AG09309 (cell line): ENCODE data around the gene CCN5.
"Not testable (repeated sequence)": the region's sequence is repeated elsewhere in the genome, so short reads cannot be mapped to it uniquely, and the experiment has no call there.

Experiments used
- DNase-seq: peaks from one replicate; pipeline ENCODE4 v3.0.0-alpha.2; 2010; ENCODE audit warnings: low read depth
- H3K4me3 ChIP-seq: 2 replicates; pipeline ENCODE4 v1.5.1; 2011; ENCODE audit warnings: mild to moderate bottlenecking, low read depth, low read length, moderate library complexity; ENCODE audit not compliant: control insufficient read depth
- CTCF ChIP-seq: IDR thresholded peaks from 2 replicates; pipeline ENCODE4 v1.5.1; 2011; ENCODE audit warnings: mild to moderate bottlenecking, low read depth, low read length, inconsistent platforms; ENCODE audit not compliant: insufficient read depth, control insufficient read depth; ENCODE audit errors: missing control alignments

CCN5 gene

GRCh38 chr20:44756011-44756688, 41.0 kb downstream of the CCN5 start:
- H3K4me3 ChIP-seq, result no peak overlapping the region
- no peak for TF ChIP-seq CTCF
- DNase-seq, result no peak

- H3K4me3 ChIP-seq, result no peak overlapping the region
- TF ChIP-seq CTCF, result no peak
- DNase-seq, result no peak
Observed at GRCh38 chr20:44756956-44757355, 41.8 kb downstream of the CCN5 start.

DNA sequence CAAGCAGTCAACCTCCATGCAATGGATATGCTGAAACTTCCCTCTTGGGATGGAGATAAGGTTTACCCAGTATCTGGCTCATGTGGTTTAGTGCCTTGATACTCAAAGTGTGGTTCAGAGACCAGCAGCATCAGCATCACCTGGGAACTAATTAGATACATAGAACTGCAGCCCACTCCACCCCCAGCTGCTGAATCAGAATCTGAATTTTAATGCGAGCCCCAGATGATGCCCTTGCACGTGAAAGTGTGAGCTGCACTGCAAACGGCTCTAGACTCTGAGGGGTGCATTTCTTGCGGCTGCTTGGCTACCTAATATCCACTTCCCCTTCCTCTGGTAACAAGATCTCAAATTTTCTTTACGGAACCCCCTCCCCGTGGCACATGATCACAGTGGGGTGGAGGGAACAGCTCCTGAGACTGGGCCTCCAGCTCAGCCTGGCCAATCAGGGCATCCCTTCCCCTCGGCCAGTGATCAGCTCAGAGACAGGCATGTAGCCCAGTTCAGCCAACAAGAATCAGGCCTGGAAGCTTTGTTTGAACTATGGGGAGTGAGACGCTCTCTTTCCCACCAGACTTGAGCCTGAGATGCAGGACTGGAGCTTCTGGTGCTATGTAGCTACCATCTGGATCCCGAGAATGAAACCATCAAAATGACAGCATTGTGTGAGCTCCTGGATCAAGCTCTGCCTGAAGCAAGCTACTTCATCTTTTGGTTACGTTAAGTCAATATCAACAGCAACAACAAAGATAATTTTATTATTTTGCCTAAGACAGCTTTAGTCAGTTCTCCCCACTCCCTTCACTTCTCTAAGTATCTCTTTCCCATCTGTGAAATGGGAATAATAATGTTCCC, 43.3 kb downstream of the CCN5 start:
- no peak for DNase-seq
- no peak overlapping the region for H3K4me3 ChIP-seq
- TF ChIP-seq CTCF, result no peak

- TF ChIP-seq CTCF, result no peak
- H3K4me3 ChIP-seq, result no peak overlapping the region
- DNase-seq, result no peak
Observed at GRCh38 chr20:44759595-44759994, 44.4 kb downstream of the CCN5 start.

DNA sequence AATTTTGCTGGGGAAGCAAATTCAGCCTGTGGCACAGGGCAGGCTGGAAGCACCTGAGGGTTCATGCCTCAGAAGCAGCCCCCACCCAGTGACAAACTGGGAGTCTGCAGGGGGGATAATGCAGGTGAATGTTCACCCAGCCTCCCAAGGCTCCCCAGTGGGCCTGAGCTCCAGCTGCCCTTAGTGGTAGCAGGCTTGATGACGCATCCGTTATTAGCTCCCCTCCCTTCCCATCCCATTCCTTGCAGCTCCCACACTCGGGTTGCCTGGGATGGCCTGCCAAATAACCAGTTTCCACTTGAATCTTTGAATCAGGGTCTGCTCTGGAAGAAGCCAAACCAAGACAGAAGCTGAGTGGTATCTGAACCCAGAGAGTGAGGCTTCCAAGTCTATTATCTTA, 46.3 kb downstream of the CCN5 start:
- TF ChIP-seq CTCF, result no peak
- no peak overlapping the region for H3K4me3 ChIP-seq
- DNase-seq, result no peak

GRCh38 chr20:44762466-44763140, 47.4 kb downstream of the CCN5 start:
- no peak overlapping the region for H3K4me3 ChIP-seq
- no peak for TF ChIP-seq CTCF
- no peak for DNase-seq

DNA sequence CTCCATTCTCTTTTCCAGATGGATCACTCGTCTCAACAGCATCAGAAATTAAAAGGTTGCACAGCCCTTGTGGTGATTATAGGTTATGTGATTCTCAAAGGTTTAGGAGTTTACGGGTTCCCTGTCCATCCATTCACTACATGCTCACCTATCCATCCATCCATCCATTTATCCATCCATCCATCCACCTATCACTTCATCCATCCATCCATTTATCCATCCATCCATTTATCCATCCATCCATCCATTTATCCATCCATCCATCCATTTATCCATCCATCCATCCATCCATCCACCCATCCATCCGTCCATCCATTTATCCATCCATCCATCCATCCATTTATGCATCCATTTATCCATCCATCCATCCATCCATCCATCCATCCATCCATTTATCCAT, 48.6 kb downstream of the CCN5 start:
- not testable (repeated sequence) for DNase-seq, H3K4me3 ChIP-seq
